ENCODE measurements around the gene ZNF641.

GRCh38 chr12:48307269-48307668 lies 43.5 kb downstream of the ZNF641 start:
- TF ChIP-seq CTCF (conservative IDR thresholded peaks at IDR 0.05; ENCODE audit: low read length): no peak
- TF ChIP-seq EZH2phosphoT487 (IDR thresholded peaks at IDR 0.05; ENCODE audit: borderline replicate concordance, low read depth, low read length): no peak
